Measurements from ENCODE around the gene CD300A.
A peak's percentile ranks its signal among the peaks of the same experiment; 100 is the strongest.

The CD300A gene

GRCh38 chr17:74439691-74440567 lies 26.5 kb upstream of the CD300A start:
- DNase-seq (ENCODE audit: low read depth), result no peak

GRCh38 chr17:74441537-74441936 lies 24.9 kb upstream of the CD300A start:
- no peak for DNase-seq (ENCODE audit: low read depth)

- DNase-seq (ENCODE audit: low read depth), result no peak
Observed at GRCh38 chr17:74442291-74442669, 24.2 kb upstream of the CD300A start.

GRCh38 chr17:74442670-74443515 lies 23.5 kb upstream of the CD300A start:
- DNase-seq (ENCODE audit: low read depth), result no peak

- DNase-seq (ENCODE audit: low read depth), result no peak
Observed at GRCh38 chr17:74443516-74444296, 22.7 kb upstream of the CD300A start.

GRCh38 chr17:74444406-74444805 lies 22.0 kb upstream of the CD300A start:
- DNase-seq (ENCODE audit: low read depth), result no peak

- no peak for DNase-seq (ENCODE audit: low read depth)
Observed at GRCh38 chr17:74445158-74445557, 21.3 kb upstream of the CD300A start.

- DNase-seq (ENCODE audit: low read depth), result no peak
Observed at GRCh38 chr17:74446551-74447500, 19.6 kb upstream of the CD300A start.

- DNase-seq (ENCODE audit: low read depth), result no peak
Observed at GRCh38 chr17:74447628-74448159, 18.7 kb upstream of the CD300A start.

- DNase-seq (ENCODE audit: low read depth), result no peak
Observed at GRCh38 chr17:74448756-74449155, 17.7 kb upstream of the CD300A start.

- no peak for DNase-seq (ENCODE audit: low read depth)
Observed at GRCh38 chr17:74449306-74449705, 17.1 kb upstream of the CD300A start.

- no peak for DNase-seq (ENCODE audit: low read depth)
Observed at GRCh38 chr17:74449773-74450172, 16.7 kb upstream of the CD300A start.

- DNase-seq (ENCODE audit: low read depth), result no peak
Observed at GRCh38 chr17:74450231-74450630, 16.2 kb upstream of the CD300A start.

GRCh38 chr17:74450925-74451403 lies 15.5 kb upstream of the CD300A start:
- DNase-seq (ENCODE audit: low read depth), result no peak

- DNase-seq (ENCODE audit: low read depth), result no peak
Observed at GRCh38 chr17:74451557-74451956, 14.9 kb upstream of the CD300A start.

- DNase-seq (ENCODE audit: low read depth), result no peak
Observed at GRCh38 chr17:74452033-74452840, 14.2 kb upstream of the CD300A start.

- no peak for DNase-seq (ENCODE audit: low read depth)
Observed at GRCh38 chr17:74452841-74453661, 13.4 kb upstream of the CD300A start.

GRCh38 chr17:74453665-74454196 lies 12.7 kb upstream of the CD300A start:
- DNase-seq (ENCODE audit: low read depth), result peak; percentile 37

Data from stimulated activated CD8-positive, alpha-beta memory T cell treated with anti-CD3 and anti-CD28 coated beads, Interleukin-15, amount 100 ng/mL, for 1 hour (primary cell).